Measurements from ENCODE around the gene DARS2.
"Not testable (repeated sequence)": the region's sequence is repeated elsewhere in the genome, so short reads cannot be mapped to it uniquely, and the experiment has no call there.

DARS2 gene

GRCh38 chr1:173824315-173825081, at the start of gene DARS2, which contains the start of gene CENPL:
DARS2 (plus strand) TSS chr1:173824673; CDS start chr1:173825230, 557 bp downstream.
CENPL (minus strand) TSS chr1:173824883; CDS start chr1:173811299, 13,584 bp downstream.
- DNase-seq = peak; percentile 78 to 99 (median 94)

DNA sequence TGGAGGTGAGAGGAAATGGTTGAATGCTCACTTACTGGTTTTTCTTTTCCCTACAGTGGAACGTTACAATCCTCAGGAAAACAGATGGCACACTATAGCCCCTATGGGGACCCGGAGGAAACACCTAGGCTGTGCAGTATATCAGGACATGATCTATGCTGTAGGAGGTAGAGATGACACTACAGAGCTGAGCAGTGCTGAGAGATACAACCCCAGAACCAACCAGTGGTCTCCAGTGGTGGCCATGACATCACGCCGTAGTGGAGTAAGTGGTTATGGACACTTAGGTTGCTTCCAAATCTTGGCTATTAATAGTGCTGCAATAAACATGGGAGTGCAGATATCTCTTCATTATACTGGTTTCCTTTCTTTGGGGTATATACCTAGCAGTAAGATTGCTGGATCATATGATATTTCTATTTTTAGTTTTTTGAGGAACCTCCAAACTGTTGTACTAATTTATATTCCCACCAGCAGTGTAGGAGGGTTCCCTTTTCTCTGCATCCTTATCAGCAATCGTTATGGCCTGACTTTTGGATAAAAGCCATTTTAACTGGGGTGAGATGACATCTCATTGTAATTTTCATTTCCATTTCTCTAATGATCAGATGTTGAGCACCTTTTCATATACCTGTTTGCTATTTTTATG, 48.8 kb upstream of the DARS2 start:
- no peak for DNase-seq

DNA sequence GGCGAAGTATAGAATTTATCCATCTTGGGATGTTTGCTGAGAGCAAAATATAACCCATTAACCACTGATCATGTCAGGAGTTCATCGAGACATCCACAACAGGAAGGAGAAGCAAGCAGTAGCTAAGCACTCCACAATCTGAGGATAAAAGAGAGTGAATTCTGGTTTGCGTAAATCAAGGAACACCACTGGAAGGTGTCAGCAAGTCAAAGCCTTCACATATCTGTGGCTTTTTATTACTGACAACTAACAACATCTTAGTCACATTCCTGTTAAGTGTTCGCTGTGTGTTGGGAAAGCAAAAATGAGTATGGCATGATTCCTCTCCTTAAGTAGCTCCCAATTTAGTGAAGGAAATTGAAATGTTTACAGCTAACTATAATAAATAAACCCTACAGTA, 44.5 kb upstream of the DARS2 start:
- no peak for DNase-seq

DNA sequence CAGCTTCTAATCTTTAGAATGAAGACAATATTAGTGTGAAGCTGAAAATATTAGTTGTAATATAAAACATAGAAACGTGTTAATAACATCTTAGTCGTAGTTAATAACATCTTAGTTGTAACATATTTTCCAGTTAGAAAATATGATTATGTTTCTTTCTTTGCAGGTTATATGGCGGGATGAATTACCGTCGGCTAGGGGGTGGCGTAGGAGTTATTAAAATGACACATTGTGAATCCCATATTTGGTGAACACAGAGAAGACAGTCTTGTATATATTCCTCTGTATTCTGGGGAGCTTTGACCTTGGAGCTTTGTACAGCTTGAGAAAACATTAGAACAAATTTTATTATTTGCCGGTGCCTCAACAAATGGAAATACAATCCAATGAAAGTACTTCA, 39.5 kb upstream of the DARS2 start:
- DNase-seq = no peak

- no peak for DNase-seq
Measured at GRCh38 chr1:173789841-173790240, 34.6 kb upstream of the DARS2 start.

DNA sequence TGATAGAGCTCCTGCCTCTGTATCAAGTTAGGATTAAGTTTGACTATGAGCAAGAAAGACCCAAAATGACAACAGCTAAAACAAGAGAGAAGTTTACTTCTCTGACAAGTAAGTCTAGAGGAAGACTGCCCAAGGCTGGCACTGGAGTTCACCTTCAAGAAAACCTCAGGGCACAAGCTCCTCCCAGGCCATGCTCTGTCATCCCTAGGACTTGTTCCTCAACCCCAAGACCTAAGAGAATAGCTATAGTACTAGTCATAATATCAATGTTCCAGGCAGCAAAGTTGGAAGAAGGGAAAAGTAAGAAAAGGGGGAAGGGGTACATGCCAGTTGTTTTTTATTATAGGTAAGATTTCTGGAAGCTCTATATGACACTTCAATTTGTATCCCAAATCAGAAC, 26.4 kb upstream of the DARS2 start:
- no peak for DNase-seq

DNA sequence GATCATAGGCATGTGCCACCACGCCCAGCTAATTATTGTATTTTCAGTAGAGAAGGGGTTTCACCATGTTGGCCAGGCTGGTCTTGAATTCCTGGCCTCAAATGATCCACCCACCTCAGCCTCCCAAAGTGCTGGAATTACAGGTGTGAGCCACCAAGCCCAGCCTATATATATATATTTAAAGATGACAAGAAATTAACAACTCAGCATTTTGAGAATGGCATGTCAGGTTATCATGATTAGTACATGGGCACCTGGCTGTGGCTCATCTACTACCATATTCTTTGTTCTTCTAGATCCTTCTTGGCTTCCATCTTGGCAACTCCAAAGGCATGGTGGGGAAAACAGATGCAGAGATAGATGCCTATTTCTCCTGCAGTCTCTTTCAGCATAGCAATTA, 24.5 kb upstream of the DARS2 start:
- not testable (repeated sequence) for DNase-seq

DNA sequence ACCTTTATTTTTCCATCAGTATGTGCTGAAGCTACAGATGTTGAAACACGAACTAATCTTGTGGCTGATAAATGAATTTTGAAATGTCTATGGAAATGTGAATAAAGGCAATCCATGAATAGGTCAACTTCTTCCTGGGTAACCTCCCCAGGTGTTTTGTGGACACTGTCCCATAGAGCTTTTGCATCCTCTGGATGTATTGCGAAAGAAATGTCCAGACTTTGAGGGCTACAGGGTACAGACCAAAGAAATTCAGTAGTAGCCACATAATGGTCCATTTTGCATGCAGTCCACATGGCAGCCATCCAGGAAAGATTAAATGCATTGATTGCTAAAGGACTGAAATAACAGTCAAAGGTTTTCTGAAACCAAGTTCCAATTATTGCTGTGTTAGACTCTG, 21.5 kb upstream of the DARS2 start:
- DNase-seq = no peak

DNA sequence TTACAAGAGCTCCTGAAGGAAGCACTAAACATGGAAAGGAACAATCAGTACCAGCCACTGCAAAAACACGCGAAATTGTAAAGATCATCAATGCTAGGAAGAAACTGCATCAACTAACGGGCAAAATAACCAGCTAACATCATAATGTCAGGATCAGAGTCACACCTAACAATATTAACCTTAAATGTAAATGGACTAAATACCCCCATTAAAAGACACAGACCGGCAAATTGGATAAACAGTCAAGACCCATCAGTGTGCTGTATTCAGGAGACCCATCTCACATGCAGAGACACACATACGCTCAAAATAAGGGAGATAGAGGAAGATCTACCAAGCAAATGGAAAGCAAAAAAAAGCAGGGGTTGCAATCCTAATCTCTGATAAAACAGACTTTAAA, 10.8 kb upstream of the DARS2 start:
- not testable (repeated sequence) for DNase-seq

DNA sequence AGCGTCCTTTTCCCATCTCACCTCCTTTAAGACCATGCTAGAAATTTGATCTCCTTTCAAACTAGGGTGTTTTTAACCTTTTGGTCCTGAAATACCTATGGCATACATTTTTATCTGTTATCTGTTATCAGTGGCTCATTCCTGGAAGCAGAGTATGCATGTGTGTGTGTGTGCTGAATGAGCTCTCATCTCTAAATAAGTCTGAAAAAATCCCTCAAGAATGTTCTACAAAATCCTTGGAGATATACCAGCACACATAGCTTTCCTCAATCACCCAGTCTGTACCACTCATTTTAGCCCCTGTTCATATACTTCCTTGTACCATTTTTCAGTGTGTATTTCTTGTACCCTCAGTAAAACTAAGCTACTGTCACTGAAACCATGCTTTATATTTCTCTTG, 6.0 kb upstream of the DARS2 start:
- no peak for DNase-seq

- DNase-seq = no peak
Measured at GRCh38 chr1:173821680-173822079, 2.8 kb upstream of the DARS2 start.

DNA sequence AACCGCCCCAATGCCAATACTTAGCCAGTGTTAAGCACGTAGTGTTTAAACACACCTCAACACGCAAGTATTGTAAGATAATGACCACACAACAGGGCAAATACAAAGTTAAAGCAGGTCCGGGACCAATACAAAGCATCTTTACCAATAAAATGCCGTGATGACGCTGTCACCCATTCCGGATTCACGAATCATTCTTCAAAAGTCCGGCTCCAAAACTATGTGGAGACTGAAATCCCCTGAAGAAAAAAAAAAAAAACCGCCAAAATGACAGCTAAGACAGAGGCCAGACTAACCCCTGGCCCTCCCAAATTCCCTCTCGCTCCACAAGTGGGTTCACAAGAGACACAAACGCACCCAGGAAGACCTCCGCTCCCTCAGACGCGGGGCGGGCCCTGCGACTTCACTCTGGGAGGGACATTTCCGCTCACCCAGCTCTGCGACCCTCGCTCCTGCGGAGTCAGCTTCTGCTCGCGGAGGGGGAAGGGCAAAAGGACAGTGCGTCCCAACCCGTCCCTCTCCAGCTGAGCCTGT, 625 bp upstream of the DARS2 start:
- no peak for DNase-seq

DNA sequence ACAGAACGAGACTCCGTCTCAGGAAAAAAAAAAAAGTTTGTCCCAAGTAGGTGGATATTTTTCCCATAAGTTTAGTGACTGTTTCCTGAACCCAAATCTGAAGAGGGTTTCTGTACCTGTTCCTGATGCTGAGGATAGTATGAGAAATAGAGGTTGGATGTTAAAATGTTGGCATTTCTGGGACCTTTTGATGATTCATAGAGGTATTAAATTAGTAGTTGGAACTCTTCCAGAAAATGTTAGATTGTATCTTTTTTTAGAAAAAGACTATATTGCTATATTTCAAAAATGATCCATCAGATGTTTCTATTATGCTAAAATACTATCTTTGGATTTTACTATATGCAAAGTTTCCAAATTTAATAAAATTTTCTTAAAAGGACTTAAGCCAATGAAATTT, 3.1 kb downstream of the DARS2 start:
- DNase-seq = no peak

DNA sequence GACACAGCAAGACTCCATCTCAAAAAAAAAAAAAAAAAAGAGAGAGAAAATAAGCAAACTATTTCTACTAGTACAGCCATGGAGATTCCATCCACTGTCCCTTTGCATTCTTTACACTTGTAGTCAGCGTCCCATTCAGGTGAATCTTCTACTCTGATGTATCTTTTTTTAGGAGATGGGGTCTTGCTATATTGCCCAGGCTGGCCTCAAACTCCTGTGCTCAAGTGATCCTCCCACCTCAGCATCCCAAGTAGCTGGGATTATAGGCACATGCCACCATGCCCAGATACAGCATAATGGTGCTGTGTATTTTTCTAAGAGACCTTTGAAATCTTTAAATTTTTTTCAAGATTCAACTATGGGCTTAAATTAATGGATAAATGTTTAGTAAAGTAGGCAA, 8.3 kb downstream of the DARS2 start:
- no peak for DNase-seq

GRCh38 chr1:173852105-173852504, 27.6 kb downstream of the DARS2 start:
- DNase-seq = no peak

DNA sequence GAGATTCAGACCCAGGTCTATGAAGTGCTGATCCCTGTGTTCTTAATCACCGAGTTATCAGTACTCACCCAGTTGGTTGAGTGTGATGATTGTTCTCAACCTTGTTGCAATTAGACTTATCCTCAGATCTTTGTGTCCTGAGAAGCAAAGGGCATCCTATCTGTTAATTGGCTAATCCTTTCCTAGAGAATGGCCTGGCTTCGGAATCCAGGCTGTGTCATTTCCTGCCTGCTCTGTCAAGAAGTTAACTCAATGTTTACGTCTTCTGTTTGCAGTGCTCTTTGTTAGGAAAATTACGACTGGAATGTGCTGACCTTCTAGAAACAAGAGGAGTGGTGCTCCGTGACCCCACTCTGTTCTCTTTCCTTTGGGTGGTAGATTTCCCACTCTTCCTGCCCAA, 28.6 kb downstream of the DARS2 start:
- no peak for DNase-seq

DNA sequence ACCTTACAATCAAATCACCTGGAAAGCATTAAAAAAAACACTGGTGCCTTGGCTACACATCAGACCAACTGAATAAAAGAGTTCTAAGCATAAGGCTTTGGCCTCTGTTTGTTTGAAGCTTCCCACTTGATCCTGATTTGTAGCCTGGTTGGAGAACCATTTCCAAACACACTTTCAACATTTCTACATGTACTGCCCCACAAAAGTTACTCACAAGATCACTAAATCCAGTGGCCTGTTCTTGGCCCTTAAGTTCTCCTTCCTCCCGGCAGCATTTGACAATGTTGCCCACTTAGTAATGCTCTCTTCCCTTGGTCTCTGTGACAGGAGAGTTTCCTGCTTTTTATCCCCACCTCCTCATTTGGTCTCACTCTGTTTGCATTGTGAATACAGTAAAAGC, 31.5 kb downstream of the DARS2 start:
- DNase-seq = no peak

DNA sequence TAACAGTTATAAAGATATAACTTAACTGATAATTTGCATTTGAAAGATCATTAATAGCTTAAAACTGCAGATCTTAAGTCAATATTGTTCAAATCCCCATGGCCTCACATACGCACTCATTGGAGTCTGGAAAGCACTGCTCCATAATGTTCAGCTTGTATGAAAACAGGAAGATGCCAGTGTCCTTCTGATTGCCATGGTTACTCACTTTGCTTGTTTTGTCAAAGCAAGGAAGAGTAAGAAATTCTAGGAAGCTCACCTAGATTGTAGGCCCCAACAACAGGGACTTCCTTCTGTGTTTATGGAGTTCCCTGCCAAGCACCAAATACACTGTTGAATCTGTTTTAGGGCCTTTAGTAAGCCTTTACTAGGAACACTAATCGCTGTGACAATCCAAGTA, 32.4 kb downstream of the DARS2 start:
- no peak for DNase-seq

DNA sequence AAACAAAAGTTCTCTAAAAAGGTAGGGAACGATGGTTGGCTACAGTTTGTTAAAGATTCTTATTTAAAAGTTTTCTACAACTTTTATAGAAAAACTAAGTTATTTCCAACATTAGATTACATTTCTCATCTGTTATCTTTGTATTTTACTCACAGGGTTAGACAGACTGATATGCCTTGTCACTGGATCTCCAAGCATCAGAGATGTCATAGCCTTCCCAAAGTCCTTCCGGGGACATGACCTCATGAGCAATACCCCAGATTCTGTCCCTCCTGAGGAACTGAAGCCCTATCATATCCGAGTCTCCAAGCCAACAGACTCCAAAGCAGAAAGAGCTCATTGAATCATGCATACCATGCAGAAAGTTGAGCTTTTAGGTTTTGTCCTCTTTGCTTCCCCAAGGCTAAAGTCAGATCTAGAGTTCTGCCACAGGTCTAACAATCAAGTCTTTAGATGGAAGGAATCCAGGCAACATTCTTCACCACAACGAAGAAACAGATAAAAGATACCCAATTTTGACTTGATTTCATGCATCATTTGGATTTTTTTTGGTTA, 33.0 kb downstream of the DARS2 start:
- no peak for DNase-seq

DNA sequence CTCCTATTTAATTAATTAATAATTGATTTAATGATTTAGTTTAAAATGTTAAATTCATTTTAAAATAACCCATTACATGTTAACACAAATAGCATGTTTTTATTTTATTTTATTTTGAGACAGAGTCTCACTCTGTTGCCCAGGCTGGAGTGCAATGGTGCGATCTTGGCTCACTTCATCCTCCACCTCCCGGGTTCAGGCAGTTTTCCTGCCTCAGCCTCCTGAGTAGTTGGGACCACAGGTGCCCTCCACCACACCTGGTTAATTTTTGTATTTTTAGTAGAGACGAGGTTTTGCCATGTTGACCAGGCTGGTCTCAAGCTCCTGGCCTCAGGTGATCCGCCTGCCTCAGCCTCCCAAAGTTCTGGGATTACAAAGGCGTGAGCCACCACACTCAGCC, 35.1 kb downstream of the DARS2 start:
- not testable (repeated sequence) for DNase-seq

DNA sequence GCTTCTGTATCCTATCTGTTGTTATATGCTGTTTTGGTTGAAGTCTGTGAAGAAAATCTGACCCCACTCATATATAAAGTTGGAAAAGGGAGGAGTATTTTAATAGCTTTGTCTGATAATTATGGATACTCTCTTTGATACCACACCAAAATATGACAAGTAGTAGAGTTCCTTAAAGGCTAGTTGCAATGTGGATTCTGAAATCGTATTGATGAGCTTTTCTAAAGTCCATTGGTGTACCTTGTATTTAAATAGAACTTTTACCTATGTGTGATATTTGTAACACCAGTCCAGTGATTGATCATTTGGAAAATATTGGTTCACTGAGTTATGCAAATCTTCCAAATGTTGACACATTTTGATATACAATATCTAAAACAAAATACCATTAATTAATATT, 35.6 kb downstream of the DARS2 start:
- DNase-seq = no peak

GRCh38 chr1:173861731-173862145, 37.3 kb downstream of the DARS2 start:
- DNase-seq = no peak
